ENCODE data around the gene MED12. TPM values are rescaled to one million over a fixed set of nuclear protein-coding genes. Genes with fewer than 3 reads are reported as not detected.
A peak's percentile ranks its signal among the peaks of the same experiment; 100 is the strongest.

MED12 gene
- total and polyA plus RNA-seq, 7 donors, result 4.9 to 27.6 (median 17.4) TPM

DNA sequence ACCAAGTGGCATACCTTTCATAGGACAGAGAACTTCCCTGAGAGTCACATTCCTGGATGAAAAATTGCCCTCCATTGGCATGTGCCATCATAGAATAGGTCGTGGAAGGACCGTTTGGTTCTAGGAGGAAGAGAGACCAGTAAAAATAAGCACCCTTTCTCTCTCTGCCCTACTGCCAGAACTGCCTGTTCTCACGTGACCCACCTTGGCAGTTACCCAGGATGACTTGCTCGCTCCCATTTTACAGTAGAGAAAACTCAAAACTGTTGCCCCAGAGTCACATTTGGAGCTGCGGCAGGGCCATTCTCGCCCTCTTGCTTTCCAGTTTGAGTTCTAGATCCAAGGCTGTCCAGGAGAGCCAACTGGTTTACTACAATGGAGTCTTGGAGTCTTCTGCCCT is 25.1 kb downstream of the MED12 start:
- WGBS, 2 donors, result 46 to 65% methylated on average over 6 of the region's 6 CpGs
- Histone ChIP-seq H3K9me3 (no peaks in the 10 kb centered on the region), H3K36me3 (peaks cover 0 to 38% (median 6%) of the 10 kb centered on the region in 4 donors), H3K4me1 (peaks cover 0 to 32% (median 23%) of the 10 kb centered on the region in 4 donors), H3K27me3 (no peaks in the 10 kb centered on the region), H3K27ac (peak overlapping the region in 1 of 4 donors; percentile 16), H3K4me3 (no peak overlapping the region)
- intact Hi-C loops (cut with DNase I), result no loop called here
- TF ChIP-seq POLR2A (IDR thresholded peaks at IDR 0.05), result no peak
- no peak for TF ChIP-seq CTCF (IDR thresholded peaks at IDR 0.05)
- TF ChIP-seq POLR2AphosphoS5 (IDR thresholded peaks at IDR 0.05), result no peak
- no peak for TF ChIP-seq EP300 (IDR thresholded peaks at IDR 0.05)
- peak; percentile 79 for DNase-seq

DNA sequence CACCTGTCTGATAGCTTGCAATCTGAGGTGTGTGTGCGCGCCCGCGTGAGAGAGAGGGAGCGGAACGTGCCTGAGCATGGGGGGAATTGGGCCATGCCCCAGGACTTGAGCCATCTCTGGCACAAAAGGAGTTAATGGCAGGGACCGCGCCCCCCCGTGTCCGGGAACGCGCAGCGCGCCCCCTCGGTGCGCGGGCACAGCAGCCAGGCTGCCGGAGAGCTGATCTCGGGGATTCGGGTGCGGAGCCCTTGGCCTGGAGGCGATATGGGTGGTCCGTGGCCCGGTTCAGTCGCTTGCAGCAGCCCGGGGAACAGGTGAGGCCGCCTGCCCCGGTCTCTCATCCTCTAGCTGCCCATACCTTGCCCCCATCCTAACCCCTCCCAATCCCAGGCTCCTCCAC is 26.3 kb downstream of the MED12 start, which contains the start of gene NLGN3:
Gene NLGN3, plus strand, starts transcription at position 191 of the 400 bp plus-strand sequence. CDS start 2,909 bp downstream, outside the sequence.
- Histone ChIP-seq H3K4me1 (peaks cover 0 to 32% (median 23%) of the 10 kb centered on the region in 4 donors), H3K27ac (peak within 1 kb of the TSS in 1 of 4 donors; percentile 47), H3K4me3 (peak within 1 kb of the TSS in 3 of 4 donors; percentile 28 to 37 (median 33)), H3K9me3 (no peaks in the 10 kb centered on the region), H3K36me3 (peaks cover 0 to 27% (median 4%) of the 10 kb centered on the region in 4 donors), H3K27me3 (no peaks in the 10 kb centered on the region)
- WGBS, 2 donors, result 14 to 44% methylated on average over 28 of the region's 28 CpGs
- DNase-seq, result no peak
- TF ChIP-seq EP300 (IDR thresholded peaks at IDR 0.05) (no peak), POLR2AphosphoS5 (IDR thresholded peaks at IDR 0.05) (peak in 1 of 4 donors; percentile 33), POLR2A (IDR thresholded peaks at IDR 0.05) (no peak)
- intact Hi-C loops (cut with DNase I), result no loop called here

- H3K36me3 ChIP-seq, result peaks cover 0 to under 1% (median 0%) of the 10 kb centered on the region in 4 donors
- H3K4me3 ChIP-seq, result no peak overlapping the region
- H3K27ac ChIP-seq, result no peak overlapping the region
- TF ChIP-seq POLR2AphosphoS5 (IDR thresholded peaks at IDR 0.05) (no peak), POLR2A (IDR thresholded peaks at IDR 0.05) (no peak), EP300 (IDR thresholded peaks at IDR 0.05) (no peak), CTCF (IDR thresholded peaks at IDR 0.05) (no peak)
- H3K27me3 ChIP-seq, result no peaks in the 10 kb centered on the region
- WGBS, 2 donors, result 90 to 95% methylated on average over 28 of the region's 28 CpGs
- H3K9me3 ChIP-seq, result no peaks in the 10 kb centered on the region
- DNase-seq, result no peak
- intact Hi-C loops (cut with DNase I), result no loop called here
- H3K4me1 ChIP-seq, result peaks cover 0 to 32% (median 23%) of the 10 kb centered on the region in 4 donors
Measured at GRCh38 chrX:71147496-71148277, 29.3 kb downstream of the MED12 start.

DNA sequence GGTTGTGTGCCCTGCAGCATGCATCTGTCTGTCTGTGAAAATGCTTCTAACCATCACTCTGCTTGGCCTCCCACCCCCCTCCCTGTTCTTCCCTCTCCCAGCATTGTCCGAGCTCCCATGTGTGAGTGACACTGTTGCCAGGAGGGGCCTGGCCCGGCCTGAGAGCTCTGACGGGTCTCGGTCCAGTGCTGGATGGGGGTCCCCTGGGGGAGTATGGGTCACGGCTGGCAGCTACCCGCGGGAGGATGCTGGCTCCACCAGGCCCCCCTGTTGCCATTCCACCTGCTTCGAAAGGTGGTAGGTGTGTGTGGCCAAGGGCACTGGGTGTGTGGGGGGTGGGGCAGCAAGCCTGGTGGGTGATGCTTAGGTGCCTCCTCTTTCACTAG is 29.9 kb downstream of the MED12 start:
- Histone ChIP-seq H3K9me3 (no peaks in the 10 kb centered on the region), H3K36me3 (no peaks in the 10 kb centered on the region), H3K27me3 (no peaks in the 10 kb centered on the region), H3K27ac (no peak overlapping the region), H3K4me3 (no peak overlapping the region), H3K4me1 (peaks cover 0 to 29% (median 19%) of the 10 kb centered on the region in 4 donors)
- WGBS, 2 donors, result 89 to 91% methylated on average over 8 of the region's 8 CpGs
- intact Hi-C loops (cut with DNase I), result no loop called here
- TF ChIP-seq EP300 (IDR thresholded peaks at IDR 0.05), result no peak
- no peak for TF ChIP-seq POLR2AphosphoS5 (IDR thresholded peaks at IDR 0.05)
- TF ChIP-seq CTCF (IDR thresholded peaks at IDR 0.05), result no peak
- no peak for TF ChIP-seq POLR2A (IDR thresholded peaks at IDR 0.05)
- no peak for DNase-seq

- Histone ChIP-seq H3K4me3 (no peak overlapping the region), H3K4me1 (peaks cover 0 to 6% (median 0%) of the 10 kb centered on the region in 4 donors), H3K27me3 (no peaks in the 10 kb centered on the region), H3K9me3 (no peaks in the 10 kb centered on the region), H3K36me3 (no peaks in the 10 kb centered on the region), H3K27ac (no peak overlapping the region)
- DNase-seq, result no peak
- TF ChIP-seq EP300 (IDR thresholded peaks at IDR 0.05) (no peak), CTCF (IDR thresholded peaks at IDR 0.05) (no peak), POLR2A (IDR thresholded peaks at IDR 0.05) (no peak)
- 78 to 85% methylated on average over 7 of the region's 7 CpGs for WGBS, 2 donors
- intact Hi-C loops (cut with DNase I), result no loop called here
Measured at GRCh38 chrX:71151366-71151765, 33.0 kb downstream of the MED12 start.
